GM18526 (cell line): ENCODE measurements around the gene LNP1.

Experiments used
- POLR2A ChIP-seq: IDR thresholded peaks from 3 replicates; pipeline ENCODE4 v1.6.1; 2011; ENCODE audit not compliant: insufficient read length; ENCODE audit errors: extremely low read depth

The LNP1 gene

GRCh38 chr3:100386437-100387074, 14.8 kb upstream of the LNP1 start:
- TF ChIP-seq POLR2A, result no peak

GRCh38 chr3:100389025-100389424, 12.3 kb upstream of the LNP1 start:
- no peak for TF ChIP-seq POLR2A

GRCh38 chr3:100395679-100396431, 5.5 kb upstream of the LNP1 start:
- TF ChIP-seq POLR2A, result no peak

GRCh38 chr3:100396967-100397366, 4.4 kb upstream of the LNP1 start:
- no peak for TF ChIP-seq POLR2A

GRCh38 chr3:100399341-100400071, 1.8 kb upstream of the LNP1 start:
- no peak for TF ChIP-seq POLR2A

- TF ChIP-seq POLR2A, result no peak
These were observed 940 bp upstream of the LNP1 start for GRCh38 chr3:100400419-100400779.

GRCh38 chr3:100401674-100402041, 319 bp downstream of the LNP1 start:
- no peak for TF ChIP-seq POLR2A

GRCh38 chr3:100402256-100402655, 917 bp downstream of the LNP1 start:
- TF ChIP-seq POLR2A, result no peak

- no peak for TF ChIP-seq POLR2A
These were observed 1.6 kb downstream of the LNP1 start for GRCh38 chr3:100402891-100403290.

- no peak for TF ChIP-seq POLR2A
These were observed 2.3 kb downstream of the LNP1 start for GRCh38 chr3:100403362-100404249.

GRCh38 chr3:100404250-100404548, 2.9 kb downstream of the LNP1 start:
- TF ChIP-seq POLR2A, result no peak

- no peak for TF ChIP-seq POLR2A
These were observed 5.8 kb downstream of the LNP1 start for GRCh38 chr3:100407164-100407563.

GRCh38 chr3:100407977-100408532, 6.7 kb downstream of the LNP1 start:
- no peak for TF ChIP-seq POLR2A

- TF ChIP-seq POLR2A, result no peak
These were observed 10.0 kb downstream of the LNP1 start for GRCh38 chr3:100411091-100411982.

- no peak for TF ChIP-seq POLR2A
These were observed 11.7 kb downstream of the LNP1 start for GRCh38 chr3:100412912-100413590.
